Liver (tissue), 9 donors: ENCODE data around the gene DBI. TPM values are rescaled to one million over a fixed set of nuclear protein-coding genes. Genes with fewer than 3 reads are reported as not detected.

Experiments
- DNase-seq: peaks from one replicate; pipeline ENCODE4 v3.0.0-alpha.2; 2017; ENCODE audit warnings: low spot score
- H3K27ac ChIP-seq, 2 donors: one replicate each; pipeline ENCODE4 v1.7.0; 2013; ENCODE audit warnings: inconsistent platforms in 2 of 2, low read length in 2 of 2, control low read depth in 1 of 2, low read depth in 1 of 2, mild to moderate bottlenecking in 1 of 2
- H3K27me3 ChIP-seq, 4 donors: one replicate each; pipeline versions ENCODE4 v1.6.1 to v1.7.0; 2013; ENCODE audit warnings: low read length in 3 of 4, inconsistent platforms in 1 of 4, mild to moderate bottlenecking in 1 of 4, moderate library complexity in 1 of 4; ENCODE audit not compliant: control insufficient read depth in 4 of 4, insufficient read depth in 4 of 4
- H3K36me3 ChIP-seq, 4 donors: one replicate each; pipeline versions ENCODE4 v1.6.1 to v1.7.0; 2013; ENCODE audit warnings: low read length in 3 of 4, mild to moderate bottlenecking in 3 of 4, low read depth in 1 of 4, moderate library complexity in 1 of 4; ENCODE audit not compliant: control insufficient read depth in 4 of 4, insufficient read depth in 3 of 4
- H3K4me1 ChIP-seq, 4 donors: one replicate each; pipeline versions ENCODE4 v1.6.1 to v1.7.0; 2013; ENCODE audit warnings: low read length in 3 of 4, mild to moderate bottlenecking in 3 of 4, moderate library complexity in 1 of 4; ENCODE audit not compliant: control insufficient read depth in 4 of 4, insufficient read depth in 4 of 4
- H3K4me3 ChIP-seq, 3 donors: one replicate each; pipeline versions ENCODE4 v1.6.1 to v1.7.0; 2013; ENCODE audit warnings: low read length in 3 of 3, control low read depth in 1 of 3, low read depth in 1 of 3, mild to moderate bottlenecking in 1 of 3
- H3K9ac ChIP-seq, 2 donors: one replicate each; pipeline ENCODE4 v1.7.0; 2013; ENCODE audit warnings: low read length in 2 of 2, mild to moderate bottlenecking in 2 of 2, moderate library complexity in 2 of 2, control low read depth in 1 of 2, low read depth in 1 of 2
- H3K9me3 ChIP-seq, 4 donors: one replicate each; pipeline versions ENCODE4 v1.6.1 to v1.7.0; 2013; ENCODE audit warnings: low read length in 3 of 4; ENCODE audit not compliant: control insufficient read depth in 4 of 4
- EGR1 ChIP-seq, 2 donors: IDR thresholded peaks; 2 replicates each; pipeline ENCODE4 v1.6.1; 2016 to 2018; ENCODE audit warnings: antibody characterized with exemption in 2 of 2, low read depth in 2 of 2
- FOXA1 ChIP-seq: IDR thresholded peaks from 2 replicates; pipeline ENCODE4 v1.6.1; 2016; ENCODE audit warnings: antibody characterized with exemption
- FOXA2 ChIP-seq: IDR thresholded peaks from 2 replicates; pipeline ENCODE4 v1.6.1; 2016; ENCODE audit warnings: antibody characterized with exemption
- GABPA ChIP-seq, 2 donors: IDR thresholded peaks in 1 of 2; conservative IDR thresholded peaks in 1 of 2; 2 replicates each; pipeline ENCODE4 v1.6.1; 2016; ENCODE audit warnings: antibody characterized with exemption in 2 of 2, mild to moderate bottlenecking in 1 of 2, moderate library complexity in 1 of 2
- HNF4A ChIP-seq, 2 donors: conservative IDR thresholded peaks; 2 replicates each; pipeline ENCODE4 v1.6.1; 2016; ENCODE audit warnings: antibody characterized with exemption in 2 of 2, mild to moderate bottlenecking in 2 of 2
- HNF4G ChIP-seq: IDR thresholded peaks from 2 replicates; pipeline ENCODE4 v1.6.1; 2016; ENCODE audit warnings: antibody characterized with exemption
- MAX ChIP-seq: IDR thresholded peaks from 2 replicates; pipeline ENCODE4 v1.6.1; 2016; ENCODE audit warnings: antibody characterized with exemption
- NR2F2 ChIP-seq: IDR thresholded peaks from 2 replicates; pipeline ENCODE4 v1.6.1; 2016; ENCODE audit warnings: antibody characterized with exemption
- RAD21 ChIP-seq, 2 donors: IDR thresholded peaks; 2 replicates each; pipeline ENCODE4 v1.6.1; 2016; ENCODE audit warnings: antibody characterized with exemption in 2 of 2, mild to moderate bottlenecking in 2 of 2
- REST ChIP-seq: IDR thresholded peaks from 2 replicates; pipeline ENCODE4 v1.6.1; 2016; ENCODE audit warnings: antibody characterized with exemption, mild to moderate bottlenecking
- RXRA ChIP-seq, 2 donors: IDR thresholded peaks; 2 replicates each; pipeline ENCODE4 v1.6.1; 2017 to 2018; ENCODE audit warnings: antibody characterized with exemption in 2 of 2, mild to moderate bottlenecking in 1 of 2
- SP1 ChIP-seq: IDR thresholded peaks from 2 replicates; pipeline ENCODE4 v1.6.1; 2018; ENCODE audit warnings: antibody characterized with exemption, mild to moderate bottlenecking
- TAF1 ChIP-seq: conservative IDR thresholded peaks from 2 replicates; pipeline ENCODE4 v1.6.1; 2016; ENCODE audit warnings: antibody characterized with exemption, mild to moderate bottlenecking
- YY1 ChIP-seq: IDR thresholded peaks from 2 replicates; pipeline ENCODE4 v1.6.1; 2016; ENCODE audit warnings: antibody characterized with exemption, mild to moderate bottlenecking
- ZBTB33 ChIP-seq: IDR thresholded peaks from 2 replicates; pipeline ENCODE4 v1.6.1; 2016; ENCODE audit warnings: antibody characterized with exemption
- WGBS: extraction: QIAGEN DNeasy Blood & Tissue Kit; methylation state at CpG from one replicate; pipeline ENCODE4 v1.1.7; 2013; 5-methylcytosine and 5-hydroxymethylcytosine counted together
- polyA plus RNA-seq, 2 donors: library from polyadenylated mRNA; stranded (reverse) in 1 of 2; unstranded in 1 of 2; fragments of 200-250 nt in 1 of 2; fragments of >200 nt in 1 of 2; fragmentation: Nextera tagmentation in 1 of 2; extraction: Ambion mirVana in 1 of 2; gene quantifications; one replicate each; pipeline versions ENCODE4 v1.2.1 to v1.2.3, GENCODE V29; 2013 to 2015
- total RNA-seq, 2 donors: library from RNA; depleted of rRNA; stranded (reverse); fragments of >200 nt; gene quantifications; one replicate each; pipeline ENCODE4 v1.2.3, GENCODE V29; 2014
- donor health status: healthy.
- donor health status: healthy.
- donor health status: healthy.
- donor health status: healthy.
- donor health status: healthy.

DBI gene
- total and polyA plus RNA-seq, 4 donors, result 134 to 900 (median 356) TPM

GRCh38 chr2:119323459-119323858 is 43.3 kb upstream of the DBI start:
- H3K4me3 ChIP-seq, result no peak overlapping the region
- no peak for DNase-seq
- H3K36me3 ChIP-seq, result no peaks in the 10 kb centered on the region
- H3K4me1 ChIP-seq, result peaks cover 0 to 3% (median 0%) of the 10 kb centered on the region in 4 donors
- no peak overlapping the region for H3K27ac ChIP-seq
- no peak overlapping the region for H3K9ac ChIP-seq
- TF ChIP-seq ZBTB33, result no peak
- TF ChIP-seq GABPA (IDR thresholded peaks at IDR 0.05 in 1 of 2, conservative IDR thresholded peaks at IDR 0.05 in 1 of 2), result no peak
- H3K9me3 ChIP-seq, result no peaks in the 10 kb centered on the region
- 85% methylated on average over 8 of the region's 8 CpGs for WGBS
- no peaks in the 10 kb centered on the region for H3K27me3 ChIP-seq

DNA sequence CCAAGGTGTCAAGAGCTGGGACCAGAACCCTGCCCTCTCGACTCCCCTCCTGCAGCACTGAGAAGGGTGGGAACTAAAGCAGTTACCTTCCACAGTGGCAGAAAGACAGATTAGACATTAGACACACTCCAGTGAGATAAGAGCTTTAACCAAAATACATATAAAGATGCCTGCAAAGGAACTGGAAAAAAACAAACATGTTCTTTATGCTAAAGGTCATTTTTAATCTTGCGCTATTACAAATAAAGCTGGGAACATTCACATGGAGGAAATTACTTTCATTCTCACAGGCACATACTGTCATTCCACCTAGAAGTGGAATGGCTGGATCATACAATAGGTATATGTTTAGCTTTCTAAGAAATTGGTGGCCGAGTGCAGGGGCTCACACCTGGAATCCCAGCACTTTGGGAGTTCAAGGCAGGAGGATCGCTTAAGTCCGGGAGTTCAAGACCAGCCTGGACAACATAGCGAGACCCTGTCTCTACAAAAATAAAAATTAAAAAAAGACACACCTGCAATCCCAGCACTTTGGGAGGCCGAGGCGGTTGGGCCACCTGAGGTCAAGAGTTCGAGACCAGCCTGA is 42.0 kb upstream of the DBI start:
- no peak overlapping the region for H3K4me3 ChIP-seq
- DNase-seq, result no peak
- H3K27me3 ChIP-seq, result no peaks in the 10 kb centered on the region
- 73% methylated on average over 9 of the region's 9 CpGs for WGBS
- peaks cover 0 to 3% (median 0%) of the 10 kb centered on the region in 4 donors for H3K4me1 ChIP-seq
- no peak overlapping the region for H3K9ac ChIP-seq
- H3K9me3 ChIP-seq, result no peaks in the 10 kb centered on the region
- TF ChIP-seq HNF4G, result no peak
- no peak for TF ChIP-seq NR2F2
- no peak for TF ChIP-seq MAX
- no peak for TF ChIP-seq TAF1
- no peak for TF ChIP-seq RAD21 (IDR thresholded peaks at IDR 0.05)
- no peak for TF ChIP-seq YY1
- TF ChIP-seq REST, result peak; percentile 15
- TF ChIP-seq FOXA2, result no peak
- TF ChIP-seq SP1, result peak; percentile 78
- TF ChIP-seq FOXA1, result no peak
- no peak for TF ChIP-seq EGR1 (IDR thresholded peaks at IDR 0.05; ENCODE audit: low read depth in 2 of 2)
- peak; percentile 60 to 64 for TF ChIP-seq RXRA (IDR thresholded peaks at IDR 0.05)
- peak; percentile 47 to 49 for TF ChIP-seq HNF4A (conservative IDR thresholded peaks at IDR 0.05)
- no peak for TF ChIP-seq GABPA (IDR thresholded peaks at IDR 0.05 in 1 of 2, conservative IDR thresholded peaks at IDR 0.05 in 1 of 2)
- H3K36me3 ChIP-seq, result no peaks in the 10 kb centered on the region
- no peak overlapping the region for H3K27ac ChIP-seq
